ENCODE results near the gene SETD5. TPM values are rescaled to one million over a fixed set of nuclear protein-coding genes. Genes with fewer than 3 reads are reported as not detected.

Gene SETD5, protein sequence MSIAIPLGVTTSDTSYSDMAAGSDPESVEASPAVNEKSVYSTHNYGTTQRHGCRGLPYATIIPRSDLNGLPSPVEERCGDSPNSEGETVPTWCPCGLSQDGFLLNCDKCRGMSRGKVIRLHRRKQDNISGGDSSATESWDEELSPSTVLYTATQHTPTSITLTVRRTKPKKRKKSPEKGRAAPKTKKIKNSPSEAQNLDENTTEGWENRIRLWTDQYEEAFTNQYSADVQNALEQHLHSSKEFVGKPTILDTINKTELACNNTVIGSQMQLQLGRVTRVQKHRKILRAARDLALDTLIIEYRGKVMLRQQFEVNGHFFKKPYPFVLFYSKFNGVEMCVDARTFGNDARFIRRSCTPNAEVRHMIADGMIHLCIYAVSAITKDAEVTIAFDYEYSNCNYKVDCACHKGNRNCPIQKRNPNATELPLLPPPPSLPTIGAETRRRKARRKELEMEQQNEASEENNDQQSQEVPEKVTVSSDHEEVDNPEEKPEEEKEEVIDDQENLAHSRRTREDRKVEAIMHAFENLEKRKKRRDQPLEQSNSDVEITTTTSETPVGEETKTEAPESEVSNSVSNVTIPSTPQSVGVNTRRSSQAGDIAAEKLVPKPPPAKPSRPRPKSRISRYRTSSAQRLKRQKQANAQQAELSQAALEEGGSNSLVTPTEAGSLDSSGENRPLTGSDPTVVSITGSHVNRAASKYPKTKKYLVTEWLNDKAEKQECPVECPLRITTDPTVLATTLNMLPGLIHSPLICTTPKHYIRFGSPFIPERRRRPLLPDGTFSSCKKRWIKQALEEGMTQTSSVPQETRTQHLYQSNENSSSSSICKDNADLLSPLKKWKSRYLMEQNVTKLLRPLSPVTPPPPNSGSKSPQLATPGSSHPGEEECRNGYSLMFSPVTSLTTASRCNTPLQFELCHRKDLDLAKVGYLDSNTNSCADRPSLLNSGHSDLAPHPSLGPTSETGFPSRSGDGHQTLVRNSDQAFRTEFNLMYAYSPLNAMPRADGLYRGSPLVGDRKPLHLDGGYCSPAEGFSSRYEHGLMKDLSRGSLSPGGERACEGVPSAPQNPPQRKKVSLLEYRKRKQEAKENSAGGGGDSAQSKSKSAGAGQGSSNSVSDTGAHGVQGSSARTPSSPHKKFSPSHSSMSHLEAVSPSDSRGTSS (N-terminal part only)
- 117 and 140 TPM in 2 replicates for total RNA-seq

DNA sequence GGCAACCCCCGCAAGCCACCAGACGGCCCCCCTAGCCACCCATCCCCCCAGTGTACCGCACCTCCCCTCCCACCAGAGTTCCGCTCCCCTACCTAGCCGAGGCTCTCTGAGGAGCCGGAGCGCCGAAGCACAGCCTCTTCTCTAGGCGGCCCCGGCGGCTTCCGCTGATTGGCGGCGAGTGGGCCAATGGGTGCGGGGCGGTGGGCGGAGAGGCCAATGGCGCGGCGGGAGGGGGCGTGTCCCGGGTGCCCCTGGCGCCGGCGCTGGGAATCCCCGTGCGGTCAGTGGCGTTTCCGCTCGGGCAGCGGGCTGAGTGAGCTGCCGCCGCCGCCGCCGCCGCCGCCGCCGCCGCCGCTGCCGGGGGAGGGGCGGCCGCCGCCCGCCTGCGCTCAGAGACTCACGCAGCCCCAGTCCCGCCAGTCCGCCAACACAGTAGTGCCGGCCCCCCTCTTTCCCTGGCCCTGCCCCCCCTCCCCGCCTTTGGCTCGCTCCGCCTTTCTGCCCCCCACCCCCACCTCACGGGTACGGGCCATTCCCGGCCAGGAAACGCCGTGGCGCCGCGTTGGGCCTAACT lies at the start of gene SETD5:
TSS of gene SETD5 (plus strand) at position 284 of the 574 bp plus-strand sequence. CDS start 31,324 bp downstream, outside the sequence.
- TF ChIP-seq, protein P1, sequence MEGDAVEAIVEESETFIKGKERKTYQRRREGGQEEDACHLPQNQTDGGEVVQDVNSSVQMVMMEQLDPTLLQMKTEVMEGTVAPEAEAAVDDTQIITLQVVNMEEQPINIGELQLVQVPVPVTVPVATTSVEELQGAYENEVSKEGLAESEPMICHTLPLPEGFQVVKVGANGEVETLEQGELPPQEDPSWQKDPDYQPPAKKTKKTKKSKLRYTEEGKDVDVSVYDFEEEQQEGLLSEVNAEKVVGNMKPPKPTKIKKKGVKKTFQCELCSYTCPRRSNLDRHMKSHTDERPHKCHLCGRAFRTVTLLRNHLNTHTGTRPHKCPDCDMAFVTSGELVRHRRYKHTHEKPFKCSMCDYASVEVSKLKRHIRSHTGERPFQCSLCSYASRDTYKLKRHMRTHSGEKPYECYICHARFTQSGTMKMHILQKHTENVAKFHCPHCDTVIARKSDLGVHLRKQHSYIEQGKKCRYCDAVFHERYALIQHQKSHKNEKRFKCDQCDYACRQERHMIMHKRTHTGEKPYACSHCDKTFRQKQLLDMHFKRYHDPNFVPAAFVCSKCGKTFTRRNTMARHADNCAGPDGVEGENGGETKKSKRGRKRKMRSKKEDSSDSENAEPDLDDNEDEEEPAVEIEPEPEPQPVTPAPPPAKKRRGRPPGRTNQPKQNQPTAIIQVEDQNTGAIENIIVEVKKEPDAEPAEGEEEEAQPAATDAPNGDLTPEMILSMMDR (IDR thresholded peaks at IDR 0.05; ENCODE audit: insufficient read depth, low read depth, low read length), result no peak
- peak within 1 kb of the TSS; percentile 99 for H3K4me3 ChIP-seq (ENCODE audit: low read depth, low read length)
- DNase-seq (ENCODE audit: low read depth), result peak; percentile 98

DNA sequence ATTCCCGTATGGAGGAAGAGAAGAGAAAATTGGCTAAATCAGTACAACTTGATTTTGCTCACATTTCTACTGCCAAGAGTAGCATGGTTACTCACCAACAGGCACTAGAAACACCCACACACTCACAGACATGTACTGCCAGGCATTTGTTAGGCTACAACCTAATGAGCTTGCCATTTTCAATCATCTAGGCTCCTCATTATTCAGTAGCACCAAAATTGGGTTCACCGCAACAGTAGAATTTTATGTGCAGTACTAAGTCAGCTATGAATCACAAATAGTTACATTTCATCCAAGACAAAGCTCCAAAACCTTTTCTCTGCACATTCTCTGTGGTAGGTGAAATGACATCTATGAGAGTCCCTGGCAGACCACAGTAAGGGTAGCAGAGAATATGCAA lies 49.5 kb upstream of the SETD5 start:
- TF ChIP-seq, protein P1 (IDR thresholded peaks at IDR 0.05; ENCODE audit: insufficient read depth, low read depth, low read length), result no peak
- no peak overlapping the region for H3K4me3 ChIP-seq (ENCODE audit: low read depth, low read length)
- no peak for DNase-seq (ENCODE audit: low read depth)

DNA sequence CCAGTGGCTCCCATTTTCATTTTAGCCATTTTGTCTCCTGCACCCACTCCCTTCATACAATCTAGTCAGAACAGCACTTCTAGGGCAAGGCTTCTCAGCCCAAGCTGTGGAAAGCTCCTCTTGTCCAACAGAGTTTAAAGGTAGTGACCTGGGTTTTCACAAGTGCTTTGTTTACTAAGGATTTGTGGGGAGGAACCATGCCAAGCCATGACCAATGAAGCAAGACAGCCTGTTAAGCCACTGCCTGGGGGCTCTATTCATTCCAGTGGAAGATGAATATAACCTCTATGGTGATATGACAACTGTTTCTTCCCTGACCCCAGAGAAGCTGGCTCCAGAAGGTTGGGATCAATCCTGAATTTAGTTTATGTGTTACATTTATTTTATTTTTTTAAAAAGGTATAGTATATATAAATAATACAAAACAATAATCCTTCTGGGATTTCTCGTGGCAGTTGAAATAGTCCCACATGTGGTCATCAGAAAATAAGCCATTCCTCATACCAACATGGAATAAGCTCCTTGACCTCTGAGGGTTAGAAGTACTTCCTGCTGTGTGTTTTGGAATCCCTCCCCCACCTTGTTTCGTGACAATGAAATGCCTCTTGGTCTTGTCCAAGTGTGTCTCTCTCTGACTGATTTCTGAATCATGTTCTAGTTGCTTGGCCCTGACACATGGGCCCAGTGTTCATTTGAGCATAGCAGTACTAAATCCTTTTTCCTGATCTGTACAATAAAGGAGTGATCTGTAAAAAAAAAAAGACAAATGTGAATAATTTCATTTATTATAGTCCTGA lies 47.9 kb upstream of the SETD5 start:
- H3K4me3 ChIP-seq (ENCODE audit: low read depth, low read length), result no peak overlapping the region
- TF ChIP-seq, protein P1 (IDR thresholded peaks at IDR 0.05; ENCODE audit: insufficient read depth, low read depth, low read length), result no peak
- peak; percentile 82 for DNase-seq (ENCODE audit: low read depth)

DNA sequence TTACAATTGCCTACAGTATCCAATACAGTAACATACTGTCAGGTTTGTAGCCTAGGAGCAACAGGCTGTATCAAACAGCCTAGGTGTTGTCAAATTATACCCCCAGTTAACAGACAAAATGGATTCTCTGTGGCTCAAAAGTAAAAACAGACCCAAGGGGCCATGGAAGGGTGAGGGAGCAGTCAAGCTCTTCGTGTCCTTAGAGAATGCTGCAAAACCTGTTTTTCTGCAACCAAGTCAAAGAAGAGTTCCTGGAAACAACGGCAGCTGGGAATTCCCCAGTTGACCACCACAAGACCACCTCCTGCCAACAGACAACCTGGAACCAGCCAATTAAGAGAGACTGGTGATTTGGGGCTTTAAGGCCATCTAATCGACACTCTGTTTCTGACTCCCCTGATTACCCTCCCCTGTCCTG lies 45.7 kb upstream of the SETD5 start:
- no peak overlapping the region for H3K4me3 ChIP-seq (ENCODE audit: low read depth, low read length)
- DNase-seq (ENCODE audit: low read depth), result no peak
- TF ChIP-seq, protein P1 (IDR thresholded peaks at IDR 0.05; ENCODE audit: insufficient read depth, low read depth, low read length), result no peak

DNA sequence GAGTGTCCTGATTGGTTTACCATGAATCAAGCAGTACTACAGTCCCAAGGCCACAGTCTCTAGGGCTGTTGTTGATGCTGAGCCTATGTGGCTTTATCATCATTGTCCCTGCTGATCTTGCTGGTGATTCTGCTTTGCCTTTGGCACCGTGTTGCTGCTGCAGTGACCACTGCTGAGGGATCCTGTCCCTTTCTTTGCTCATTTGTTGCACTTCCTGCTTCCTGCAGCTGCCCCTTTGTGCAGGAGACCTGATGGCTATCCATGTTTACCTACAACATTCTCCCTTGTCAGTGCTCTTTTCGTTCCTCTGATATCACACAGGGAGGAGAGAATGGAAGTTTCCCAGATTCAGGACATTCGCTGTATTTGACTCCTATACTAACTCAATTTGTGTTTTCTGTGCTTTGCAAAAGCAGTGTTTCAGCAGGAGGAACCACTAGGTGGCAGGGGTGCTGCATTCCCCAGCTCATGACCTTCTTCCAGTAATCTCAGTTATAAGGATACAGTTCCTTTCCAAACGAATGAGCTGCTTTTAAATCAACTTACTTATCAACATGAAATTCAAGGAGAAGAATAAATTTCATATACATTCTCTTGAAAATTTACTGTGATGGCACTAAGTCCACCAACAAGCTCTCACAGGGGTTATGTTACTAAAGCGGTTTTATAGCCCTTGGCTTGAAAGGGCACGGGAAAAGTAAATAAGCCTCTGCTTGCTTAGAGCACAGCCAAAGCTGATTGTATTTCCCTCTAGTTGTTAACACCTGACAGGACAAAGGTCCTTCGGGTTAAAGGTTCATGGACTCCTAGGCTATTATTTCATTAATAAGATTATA lies 44.3 kb upstream of the SETD5 start:
- peak; percentile 75 for DNase-seq (ENCODE audit: low read depth)
- TF ChIP-seq, protein P1 (IDR thresholded peaks at IDR 0.05; ENCODE audit: insufficient read depth, low read depth, low read length), result peak; percentile 94
- H3K4me3 ChIP-seq (ENCODE audit: low read depth, low read length), result no peak overlapping the region
